ENCODE measurements around the gene PRKN.

GRCh38 chr6:162481938-162482337 lies 245.6 kb downstream of the PRKN start:
- no peak for TF ChIP-seq CTCF (conservative IDR thresholded peaks at IDR 0.05)
- no peak for TF ChIP-seq EZH2 (IDR thresholded peaks at IDR 0.05; ENCODE audit: low read depth)
